Neural progenitor cell (in vitro differentiated cells): ENCODE results near the gene CACNA1C.

Source experiments
- CTCF ChIP-seq: fragments of 200-600 bp; sonication (generic); IDR thresholded peaks from 2 replicates; pipeline ENCODE4 v1.5.1; 2017; ENCODE audit warnings: antibody characterized with exemption, mild to moderate bottlenecking
- EZH2 ChIP-seq: fragments of 200-600 bp; sonication (generic); IDR thresholded peaks from 2 replicates; pipeline ENCODE4 v1.6.1; 2017; ENCODE audit warnings: antibody characterized with exemption, mild to moderate bottlenecking, moderate library complexity
- EZH2phosphoT487 ChIP-seq: fragments of 200-600 bp; sonication (generic); IDR thresholded peaks from 2 replicates; pipeline ENCODE4 v1.6.1; 2017; ENCODE audit warnings: antibody characterized with exemption

- no peak for TF ChIP-seq CTCF
- TF ChIP-seq EZH2, result no peak
- TF ChIP-seq EZH2phosphoT487, result no peak
These were observed 498.7 kb downstream of the CACNA1C start for GRCh38 chr12:2551412-2551900.
